GM19025 (cell line): ENCODE results near the gene RYR3.

ENCODE experiments used
- ATAC-seq: cut with Tn5 transposase; IDR thresholded peaks from one replicate; pipeline ENCODE4 v1.9.1; 2021; ENCODE audit warnings: mild to moderate bottlenecking, low read depth, moderate library complexity; ENCODE audit not compliant: unreplicated experiment

The RYR3 gene

GRCh38 chr15:33679061-33679460, 368.3 kb downstream of the RYR3 start:
- no peak for ATAC-seq

- no peak for ATAC-seq
These were observed 369.6 kb downstream of the RYR3 start for GRCh38 chr15:33680336-33680735.

DNA sequence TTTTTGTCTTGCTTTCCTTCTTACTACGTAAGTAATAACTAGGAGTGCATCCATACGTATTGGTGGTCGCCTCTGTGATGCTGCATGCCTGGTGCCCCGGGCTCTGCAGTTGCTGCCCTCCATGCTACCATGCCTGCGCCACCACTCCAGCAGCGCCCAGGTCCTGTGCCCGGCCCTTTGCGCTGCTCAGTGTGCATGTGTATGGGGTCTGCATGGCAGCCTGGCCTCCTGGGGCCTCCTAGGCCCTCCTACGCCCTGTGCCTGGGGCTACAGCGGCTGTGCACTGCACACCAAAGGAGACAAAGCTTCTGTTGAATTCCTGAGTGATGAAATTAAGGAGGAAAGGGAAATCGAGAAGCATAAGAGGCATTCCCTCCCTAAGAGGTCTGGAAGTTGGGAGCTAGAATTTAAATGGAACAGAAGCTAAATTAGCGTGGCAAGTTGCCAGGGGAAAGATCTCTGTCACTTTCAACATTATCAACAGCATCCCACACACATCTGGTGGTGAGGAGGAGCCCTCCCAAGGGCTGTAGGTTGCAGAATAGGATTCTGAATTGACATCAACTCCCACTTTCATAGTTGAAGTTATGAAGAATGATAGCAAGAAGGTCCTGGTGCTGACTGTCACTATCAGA, 382.5 kb downstream of the RYR3 start:
- no peak for ATAC-seq

- ATAC-seq = no peak
These were observed 387.4 kb downstream of the RYR3 start for GRCh38 chr15:33698126-33698525.

- ATAC-seq = no peak
These were observed 388.4 kb downstream of the RYR3 start for GRCh38 chr15:33699145-33699544.

GRCh38 chr15:33699691-33700447, 389.1 kb downstream of the RYR3 start:
- no peak for ATAC-seq

- ATAC-seq = no peak
These were observed 390.0 kb downstream of the RYR3 start for GRCh38 chr15:33700695-33701303.

DNA sequence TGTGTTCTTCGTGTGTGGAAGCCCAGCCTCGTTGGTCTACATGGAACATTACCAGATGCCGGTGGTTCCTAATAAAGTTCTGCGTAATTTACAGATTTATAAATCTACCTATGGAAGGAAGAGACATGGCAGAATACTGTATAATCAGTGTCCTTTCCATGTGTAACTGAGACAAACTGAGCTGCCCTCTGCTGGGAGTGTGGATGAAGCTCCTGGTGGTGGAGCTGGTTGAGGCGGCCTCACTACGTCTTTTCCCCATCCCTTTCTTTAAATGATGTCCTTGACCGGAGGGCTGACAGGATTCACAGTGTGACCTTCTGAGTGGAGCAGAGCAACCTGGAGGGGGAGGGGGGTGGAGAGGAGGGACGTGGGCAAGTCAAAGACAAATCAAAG, 390.5 kb downstream of the RYR3 start:
- no peak for ATAC-seq

DNA sequence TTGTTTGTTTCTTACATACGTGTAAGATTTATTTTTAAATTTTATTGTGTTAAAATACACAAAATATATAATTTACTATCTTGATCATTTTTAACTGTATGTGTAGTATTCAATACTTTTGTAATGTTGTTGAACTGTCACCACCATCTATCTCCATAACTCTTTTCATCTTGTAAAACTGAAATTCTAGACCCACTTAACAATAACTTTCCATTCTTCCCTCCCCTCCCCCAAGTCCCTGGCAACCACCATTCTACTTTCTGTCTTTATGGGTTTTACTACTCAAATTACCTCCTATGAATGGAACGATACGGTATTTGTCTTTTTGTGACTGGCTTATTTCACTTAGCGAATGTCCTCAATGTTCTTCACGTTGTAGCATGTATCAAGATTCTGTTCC, 395.4 kb downstream of the RYR3 start:
- no peak for ATAC-seq

- no peak for ATAC-seq
These were observed 400.0 kb downstream of the RYR3 start for GRCh38 chr15:33710748-33711147.

DNA sequence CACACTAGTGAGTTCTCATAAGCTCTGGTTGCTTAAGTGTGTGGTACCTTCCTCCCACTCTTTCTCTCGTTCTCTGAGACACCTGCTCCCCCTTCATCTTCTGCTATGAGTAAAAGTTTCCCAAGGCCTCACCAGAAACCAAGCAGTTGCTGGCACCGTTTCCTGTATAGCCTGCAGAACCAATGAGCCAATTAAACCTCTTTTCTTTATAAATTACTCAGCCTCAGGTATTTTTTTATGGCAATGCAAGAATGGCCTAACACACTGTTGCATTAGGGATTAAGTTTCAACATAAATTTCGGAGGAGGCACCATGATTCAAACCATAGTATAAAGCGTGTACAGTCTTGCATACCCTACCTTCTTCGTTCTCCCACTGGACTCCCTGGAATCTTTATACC, 405.3 kb downstream of the RYR3 start:
- ATAC-seq = no peak

DNA sequence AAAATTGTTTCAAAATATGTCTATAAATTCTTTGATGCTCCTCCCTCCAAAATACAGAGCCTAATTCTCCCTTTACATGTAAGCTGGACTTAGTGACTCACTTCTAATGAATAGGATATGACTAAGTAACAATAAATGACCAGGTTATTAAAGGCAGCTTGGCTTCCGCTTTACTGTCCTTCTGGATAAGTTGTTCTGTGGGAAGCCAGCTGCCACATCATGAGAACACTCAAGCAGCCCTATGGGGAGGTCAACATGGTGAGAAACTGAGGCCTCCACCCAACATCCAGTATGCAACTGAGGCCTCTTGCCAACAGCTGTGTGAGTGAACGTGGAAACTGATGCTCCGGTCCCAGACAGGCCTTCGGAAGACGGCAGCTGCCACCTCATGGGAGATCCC, 410.2 kb downstream of the RYR3 start:
- no peak for ATAC-seq

DNA sequence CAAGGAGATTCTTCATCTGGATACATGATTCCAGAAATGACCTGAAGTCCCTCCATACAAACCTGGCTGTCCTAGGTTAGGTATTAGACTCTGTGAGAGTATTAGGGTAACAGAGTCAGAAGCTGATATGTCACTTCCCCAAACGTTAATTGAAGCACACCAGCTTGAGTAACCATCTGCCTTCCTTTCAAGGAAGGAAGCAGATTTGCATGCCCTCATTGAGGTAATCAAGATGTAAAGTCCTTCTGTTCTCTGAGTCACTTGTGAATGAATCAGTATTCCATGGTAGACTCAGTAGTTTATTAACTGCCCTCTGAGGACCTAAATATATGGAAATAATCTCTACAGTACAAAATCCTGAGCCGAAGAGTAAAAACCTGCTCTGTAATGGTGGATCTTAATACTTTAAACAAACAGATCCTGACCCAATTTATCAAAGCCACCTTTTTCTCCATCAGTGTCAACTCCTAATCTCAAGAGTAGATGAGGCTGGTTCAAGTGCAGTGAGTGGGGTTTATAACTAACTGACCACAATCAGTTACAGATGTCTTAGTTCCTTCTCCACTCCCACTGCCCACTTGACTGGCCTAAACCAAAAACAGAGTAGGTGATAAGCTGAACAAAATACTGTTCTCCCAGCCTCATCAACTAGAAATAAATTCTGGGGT, 411.4 kb downstream of the RYR3 start:
- ATAC-seq = peak; percentile 86

DNA sequence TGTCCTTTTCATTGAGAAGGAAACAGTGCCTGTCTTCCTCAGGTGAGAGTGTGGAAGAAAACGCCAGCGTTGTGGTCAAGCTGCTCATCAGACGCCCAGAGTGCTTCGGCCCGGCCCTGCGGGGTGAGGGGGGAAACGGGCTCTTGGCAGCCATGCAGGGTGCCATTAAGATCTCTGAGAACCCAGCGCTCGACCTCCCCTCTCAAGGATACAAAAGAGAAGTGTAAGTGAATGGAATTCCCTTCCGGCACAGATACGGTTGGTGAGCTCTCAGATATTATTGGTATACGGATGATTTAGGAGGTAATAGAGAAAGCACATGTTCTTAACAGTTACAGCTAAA, 411.9 kb downstream of the RYR3 start:
- ATAC-seq = no peak

GRCh38 chr15:33724321-33725036, 413.7 kb downstream of the RYR3 start:
- ATAC-seq = no peak

- ATAC-seq = no peak
These were observed 418.9 kb downstream of the RYR3 start for GRCh38 chr15:33729653-33730052.

DNA sequence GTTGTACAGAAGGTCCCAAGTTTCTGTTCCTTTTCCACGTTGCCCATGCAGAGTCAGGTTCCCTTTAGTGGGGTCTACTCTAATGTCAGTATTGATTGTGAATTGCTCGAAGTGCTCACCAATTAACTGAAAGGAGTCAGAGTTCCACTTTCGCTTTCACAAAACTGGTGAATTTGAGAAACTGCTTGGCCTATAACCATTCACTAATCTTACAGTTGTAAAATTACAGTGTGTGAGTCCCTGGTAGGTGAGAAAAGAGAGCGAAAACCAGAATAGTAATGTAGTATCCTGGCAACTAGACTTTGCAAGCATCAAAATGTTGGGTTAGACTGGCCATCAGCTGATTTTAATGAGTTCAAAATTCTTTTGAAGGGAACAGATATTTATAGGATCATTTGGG, 420.0 kb downstream of the RYR3 start:
- no peak for ATAC-seq

GRCh38 chr15:33735143-33735542, 424.4 kb downstream of the RYR3 start:
- no peak for ATAC-seq

- no peak for ATAC-seq
These were observed 425.0 kb downstream of the RYR3 start for GRCh38 chr15:33735637-33736247.
